ENCODE measurements around the gene OR56A3. TPM values are rescaled to one million over a fixed set of nuclear protein-coding genes. Genes with fewer than 3 reads are reported as not detected.
"Not testable (repeated sequence)": the region's sequence is repeated elsewhere in the genome, so short reads cannot be mapped to it uniquely, and the experiment has no call there.

OR56A3 gene
- polyA plus RNA-seq, 1 of the 3 experiments (the other 2 are of a cell fraction): not detected

DNA sequence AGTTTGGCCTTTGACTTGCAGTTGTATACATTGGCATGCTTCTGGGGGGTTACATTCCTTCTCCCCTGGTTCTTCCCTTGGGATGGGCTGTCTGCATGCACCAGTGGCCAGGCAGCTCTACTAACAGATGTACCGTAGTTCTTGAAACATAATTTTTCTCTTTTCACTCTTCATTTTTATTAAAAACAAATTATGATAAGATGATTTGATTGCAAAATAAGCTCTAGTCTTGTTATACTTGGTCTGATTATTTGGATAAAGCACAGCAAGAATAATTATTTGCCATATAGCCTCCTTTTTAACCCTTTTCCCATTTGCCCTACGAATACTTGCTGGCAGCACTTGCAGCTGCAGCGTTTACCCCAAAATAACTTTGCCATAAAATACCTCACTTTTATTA is 13.5 kb downstream of the OR56A3 start:
- Histone ChIP-seq H3K4me2 (no peak overlapping the region), H3K27me3 (ENCODE audit: insufficient read depth) (no peaks in the 10 kb centered on the region), H3F3A (replicated peaks; ENCODE audit: insufficient read depth) (no peaks in the 10 kb centered on the region), H3K36me3 (replicated peaks in 1 of 2; ENCODE audit: control insufficient read depth in 1 of 2, insufficient read depth in 2 of 2, low read length in 1 of 2) (no peaks in the 10 kb centered on the region), H3K9ac (no peak overlapping the region), H3K4me1 (ENCODE audit: control insufficient read depth in 1 of 2, insufficient read depth in 2 of 2, low read depth in 1 of 2, low read length in 1 of 2) (no peaks in the 10 kb centered on the region), H3K79me2 (ENCODE audit: insufficient read depth) (no peaks in the 10 kb centered on the region), H2AFZ (ENCODE audit: low read depth) (no peak overlapping the region), H4K20me1 (ENCODE audit: insufficient read depth) (no peaks in the 10 kb centered on the region), H3K9me3 (no peaks in the 10 kb centered on the region), H3K9me2 (no peaks in the 10 kb centered on the region), H3K27ac (ENCODE audit: low read depth in 2 of 2, low read length in 1 of 2) (no peak overlapping the region), H3K4me3 (ENCODE audit: low read depth in 2 of 2, low read length in 1 of 2) (no peak overlapping the region)
- DNase-seq: no peak
- WGBS (ENCODE audit: low lambda C conversion rate): 12% methylated on average over 3 of the region's 3 CpGs
- POLR2A ChIA-PET: no interaction called here
- CTCF ChIA-PET: no interaction called here
- TF ChIP-seq SMC3 (IDR thresholded peaks at IDR 0.05; ENCODE audit: low read depth, low read length) (no peak), YY1 (IDR thresholded peaks at IDR 0.05; ENCODE audit: low read depth) (no peak), FOXJ3 (CRISPR knock-in tag; IDR thresholded peaks at IDR 0.05) (no peak), FOSL2 (IDR thresholded peaks at IDR 0.05; ENCODE audit: borderline replicate concordance, low read depth) (no peak), ELF1 (IDR thresholded peaks at IDR 0.05) (no peak)

- H3K9me3 ChIP-seq; H3K9ac ChIP-seq; H3F3A ChIP-seq (replicated peaks; ENCODE audit: insufficient read depth); H3K9me2 ChIP-seq; DNase-seq; POLR2A ChIA-PET; H3K36me3 ChIP-seq (replicated peaks in 1 of 2; ENCODE audit: control insufficient read depth in 1 of 2, insufficient read depth in 2 of 2, low read length in 1 of 2); H3K27me3 ChIP-seq (ENCODE audit: insufficient read depth); H2AFZ ChIP-seq (ENCODE audit: low read depth); H3K4me3 ChIP-seq (ENCODE audit: low read depth in 2 of 2, low read length in 1 of 2); H3K79me2 ChIP-seq (ENCODE audit: insufficient read depth); H3K4me2 ChIP-seq; H4K20me1 ChIP-seq (ENCODE audit: insufficient read depth); H3K27ac ChIP-seq (ENCODE audit: low read depth in 2 of 2, low read length in 1 of 2); H3K4me1 ChIP-seq (ENCODE audit: control insufficient read depth in 1 of 2, insufficient read depth in 2 of 2, low read depth in 1 of 2, low read length in 1 of 2): not testable (repeated sequence)
- WGBS (ENCODE audit: low lambda C conversion rate): 30% methylated on average over 9 of the region's 40 CpGs
- CTCF ChIA-PET: interaction anchor here (1.0 kb wide), 1 partner anchor 494 kb away, joined by 3 read pairs; no protein-coding TSS in a partner anchor
These were observed 18.8 kb downstream of the OR56A3 start for GRCh38 chr11:5960704-5961320.

DNA sequence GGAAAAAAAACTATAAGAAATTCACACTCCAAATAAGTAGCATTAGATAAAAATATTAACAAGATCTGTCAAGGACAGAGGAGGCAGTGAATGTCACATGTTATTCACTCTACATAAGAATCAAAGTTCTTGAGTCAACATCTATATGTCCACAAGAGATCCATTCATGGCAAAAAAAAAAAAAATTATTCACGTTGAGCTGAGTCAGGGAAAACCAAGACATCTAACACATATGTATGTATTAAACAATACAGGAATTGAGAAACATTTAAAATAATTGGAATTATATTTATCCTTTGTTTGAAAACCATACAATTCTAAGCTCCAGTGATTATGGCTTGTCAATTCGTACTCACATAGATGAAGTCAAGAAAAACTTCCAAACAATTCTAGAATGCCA is 24.9 kb downstream of the OR56A3 start:
- no peaks in the 10 kb centered on the region for H3K9me3 ChIP-seq
- ChIA-PET POLR2A (no interaction called here), CTCF (no interaction called here)
- no peaks in the 10 kb centered on the region for H3F3A ChIP-seq (replicated peaks; ENCODE audit: insufficient read depth)
- H4K20me1 ChIP-seq (ENCODE audit: insufficient read depth): no peaks in the 10 kb centered on the region
- no peak overlapping the region for H3K4me2 ChIP-seq
- TF ChIP-seq CHD2 (IDR thresholded peaks at IDR 0.05; ENCODE audit: low read length, partially characterized antibody): no peak
- TF ChIP-seq TCF12 (IDR thresholded peaks at IDR 0.05): no peak
- TF ChIP-seq, protein P1, sequence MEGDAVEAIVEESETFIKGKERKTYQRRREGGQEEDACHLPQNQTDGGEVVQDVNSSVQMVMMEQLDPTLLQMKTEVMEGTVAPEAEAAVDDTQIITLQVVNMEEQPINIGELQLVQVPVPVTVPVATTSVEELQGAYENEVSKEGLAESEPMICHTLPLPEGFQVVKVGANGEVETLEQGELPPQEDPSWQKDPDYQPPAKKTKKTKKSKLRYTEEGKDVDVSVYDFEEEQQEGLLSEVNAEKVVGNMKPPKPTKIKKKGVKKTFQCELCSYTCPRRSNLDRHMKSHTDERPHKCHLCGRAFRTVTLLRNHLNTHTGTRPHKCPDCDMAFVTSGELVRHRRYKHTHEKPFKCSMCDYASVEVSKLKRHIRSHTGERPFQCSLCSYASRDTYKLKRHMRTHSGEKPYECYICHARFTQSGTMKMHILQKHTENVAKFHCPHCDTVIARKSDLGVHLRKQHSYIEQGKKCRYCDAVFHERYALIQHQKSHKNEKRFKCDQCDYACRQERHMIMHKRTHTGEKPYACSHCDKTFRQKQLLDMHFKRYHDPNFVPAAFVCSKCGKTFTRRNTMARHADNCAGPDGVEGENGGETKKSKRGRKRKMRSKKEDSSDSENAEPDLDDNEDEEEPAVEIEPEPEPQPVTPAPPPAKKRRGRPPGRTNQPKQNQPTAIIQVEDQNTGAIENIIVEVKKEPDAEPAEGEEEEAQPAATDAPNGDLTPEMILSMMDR (IDR thresholded peaks at IDR 0.05): no peak
- no peak for TF ChIP-seq GATA2 (CRISPR knock-in tag; IDR thresholded peaks at IDR 0.05)
- no peak for TF ChIP-seq RFX5 (IDR thresholded peaks at IDR 0.05; ENCODE audit: low read length)
- no peak for TF ChIP-seq POLR2AphosphoS5 (IDR thresholded peaks at IDR 0.05; ENCODE audit: low read depth, low read length)
- TF ChIP-seq TEAD4 (IDR thresholded peaks at IDR 0.05; ENCODE audit: borderline replicate concordance, insufficient read depth): no peak
- TF ChIP-seq, protein P2, sequence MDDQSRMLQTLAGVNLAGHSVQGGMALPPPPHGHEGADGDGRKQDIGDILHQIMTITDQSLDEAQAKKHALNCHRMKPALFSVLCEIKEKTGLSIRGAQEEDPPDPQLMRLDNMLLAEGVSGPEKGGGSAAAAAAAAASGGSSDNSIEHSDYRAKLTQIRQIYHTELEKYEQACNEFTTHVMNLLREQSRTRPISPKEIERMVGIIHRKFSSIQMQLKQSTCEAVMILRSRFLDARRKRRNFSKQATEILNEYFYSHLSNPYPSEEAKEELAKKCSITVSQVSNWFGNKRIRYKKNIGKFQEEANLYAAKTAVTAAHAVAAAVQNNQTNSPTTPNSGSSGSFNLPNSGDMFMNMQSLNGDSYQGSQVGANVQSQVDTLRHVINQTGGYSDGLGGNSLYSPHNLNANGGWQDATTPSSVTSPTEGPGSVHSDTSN (IDR thresholded peaks at IDR 0.05): no peak
- TF ChIP-seq, protein P3, sequence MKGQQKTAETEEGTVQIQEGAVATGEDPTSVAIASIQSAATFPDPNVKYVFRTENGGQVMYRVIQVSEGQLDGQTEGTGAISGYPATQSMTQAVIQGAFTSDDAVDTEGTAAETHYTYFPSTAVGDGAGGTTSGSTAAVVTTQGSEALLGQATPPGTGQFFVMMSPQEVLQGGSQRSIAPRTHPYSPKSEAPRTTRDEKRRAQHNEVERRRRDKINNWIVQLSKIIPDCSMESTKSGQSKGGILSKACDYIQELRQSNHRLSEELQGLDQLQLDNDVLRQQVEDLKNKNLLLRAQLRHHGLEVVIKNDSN (IDR thresholded peaks at IDR 0.05; ENCODE audit: borderline replicate concordance, low read depth): no peak
- no peak for TF ChIP-seq EZH2phosphoT487 (IDR thresholded peaks at IDR 0.05; ENCODE audit: borderline replicate concordance, low read depth)
- TF ChIP-seq, protein P4, sequence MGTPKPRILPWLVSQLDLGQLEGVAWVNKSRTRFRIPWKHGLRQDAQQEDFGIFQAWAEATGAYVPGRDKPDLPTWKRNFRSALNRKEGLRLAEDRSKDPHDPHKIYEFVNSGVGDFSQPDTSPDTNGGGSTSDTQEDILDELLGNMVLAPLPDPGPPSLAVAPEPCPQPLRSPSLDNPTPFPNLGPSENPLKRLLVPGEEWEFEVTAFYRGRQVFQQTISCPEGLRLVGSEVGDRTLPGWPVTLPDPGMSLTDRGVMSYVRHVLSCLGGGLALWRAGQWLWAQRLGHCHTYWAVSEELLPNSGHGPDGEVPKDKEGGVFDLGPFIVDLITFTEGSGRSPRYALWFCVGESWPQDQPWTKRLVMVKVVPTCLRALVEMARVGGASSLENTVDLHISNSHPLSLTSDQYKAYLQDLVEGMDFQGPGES (IDR thresholded peaks at IDR 0.05; ENCODE audit: low read depth, low read length): no peak
- no peaks in the 10 kb centered on the region for H3K27me3 ChIP-seq (ENCODE audit: insufficient read depth)
- no peak overlapping the region for H3K9ac ChIP-seq
- DNase-seq: no peak
- no peaks in the 10 kb centered on the region for H3K9me2 ChIP-seq
- no peak overlapping the region for H3K27ac ChIP-seq (ENCODE audit: low read depth in 2 of 2, low read length in 1 of 2)
- no peaks in the 10 kb centered on the region for H3K36me3 ChIP-seq (replicated peaks in 1 of 2; ENCODE audit: control insufficient read depth in 1 of 2, insufficient read depth in 2 of 2, low read length in 1 of 2)
- H2AFZ ChIP-seq (ENCODE audit: low read depth): no peak overlapping the region
- H3K4me1 ChIP-seq (ENCODE audit: control insufficient read depth in 1 of 2, insufficient read depth in 2 of 2, low read depth in 1 of 2, low read length in 1 of 2): no peaks in the 10 kb centered on the region
- no peak overlapping the region for H3K4me3 ChIP-seq (ENCODE audit: low read depth in 2 of 2, low read length in 1 of 2)
- H3K79me2 ChIP-seq (ENCODE audit: insufficient read depth): no peaks in the 10 kb centered on the region
- WGBS (ENCODE audit: low lambda C conversion rate): 0% methylated on average over 2 of the region's 2 CpGs

Data from SK-N-SH (cell line).